ENCODE results near the gene MALT1.

- TF ChIP-seq CTCF (IDR thresholded peaks at IDR 0.05) (no peak), ZFX (IDR thresholded peaks at IDR 0.05; ENCODE audit: borderline replicate concordance) (no peak)
These were observed 117.2 kb downstream of the MALT1 start for GRCh38 chr18:58788470-58788869.
